Mesenchymal stem cell (in vitro differentiated cells and primary cell): ENCODE results near the gene ANXA6.
A peak's percentile ranks its signal among the peaks of the same experiment; 100 is the strongest.

Experiments
- DNase-seq: peaks from one replicate; pipeline ENCODE4 v3.0.0-alpha.2; 2013
- H2AFZ ChIP-seq: one replicate; pipeline ENCODE4 v1.6.1; 2013; ENCODE audit warnings: low read depth, mild to moderate bottlenecking, control low read depth, inconsistent platforms, low read length, moderate library complexity
- H2AK5ac ChIP-seq: 2 replicates; pipeline ENCODE4 v1.6.1; 2013; ENCODE audit warnings: low read length, moderate library complexity, mild to moderate bottlenecking, inconsistent platforms; ENCODE audit not compliant: severe bottlenecking
- H2BK120ac ChIP-seq: one replicate; pipeline ENCODE4 v1.6.1; 2013; ENCODE audit warnings: low read depth, mild to moderate bottlenecking, inconsistent platforms, low read length, moderate library complexity
- H2BK12ac ChIP-seq, 2 experiments: one replicate each; pipeline ENCODE4 v1.6.1; 2013; ENCODE audit warnings: inconsistent platforms in 2 of 2, low read length in 2 of 2, mild to moderate bottlenecking in 2 of 2, moderate library complexity in 2 of 2, control low read depth in 1 of 2
- H2BK15ac ChIP-seq: one replicate; pipeline ENCODE4 v1.6.1; 2013; ENCODE audit warnings: mild to moderate bottlenecking, low read depth, inconsistent platforms; ENCODE audit not compliant: poor library complexity, severe bottlenecking
- H2BK5ac ChIP-seq: 2 replicates; pipeline ENCODE4 v1.6.1; 2013; ENCODE audit warnings: low read depth, mild to moderate bottlenecking, low read length, control low read depth, inconsistent platforms; ENCODE audit not compliant: poor library complexity, severe bottlenecking
- H3K14ac ChIP-seq, 2 experiments: one replicate each; pipeline ENCODE4 v1.6.1; 2013; ENCODE audit warnings: inconsistent platforms in 2 of 2, low read length in 2 of 2, control low read depth in 1 of 2, mild to moderate bottlenecking in 1 of 2, moderate library complexity in 1 of 2
- H3K18ac ChIP-seq, 2 experiments: one replicate each; pipeline ENCODE4 v1.6.1; 2013; ENCODE audit warnings: inconsistent platforms in 2 of 2, low read length in 2 of 2, control low read depth in 1 of 2, low read depth in 1 of 2, mild to moderate bottlenecking in 1 of 2
- H3K23ac ChIP-seq, 2 experiments: one replicate each; pipeline ENCODE4 v1.6.1; 2013; ENCODE audit warnings: inconsistent platforms in 2 of 2, low read length in 2 of 2, mild to moderate bottlenecking in 2 of 2, moderate library complexity in 2 of 2, control low read depth in 1 of 2
- H3K27ac ChIP-seq: 2 replicates; pipeline ENCODE4 v1.5.1; 2013; ENCODE audit warnings: mild to moderate bottlenecking, moderate library complexity, low read length, control low read depth, inconsistent platforms; ENCODE audit not compliant: poor library complexity, severe bottlenecking
- H3K27me3 ChIP-seq, 2 experiments: 2 replicates each; pipeline versions ENCODE4 v1.6.1 to v1.7.0; 2013; ENCODE audit warnings: low read length in 2 of 2, mild to moderate bottlenecking in 2 of 2, moderate library complexity in 2 of 2, control low read depth in 1 of 2, inconsistent platforms in 1 of 2; ENCODE audit not compliant: control insufficient read depth in 1 of 2, insufficient read depth in 1 of 2
- H3K36me3 ChIP-seq, 2 experiments: 2 replicates each; pipeline versions ENCODE4 v1.6.1 to v1.7.0; 2013; ENCODE audit warnings: low read length in 2 of 2, control low read depth in 1 of 2, inconsistent platforms in 1 of 2, low read depth in 1 of 2, mild to moderate bottlenecking in 1 of 2; ENCODE audit not compliant: insufficient read depth in 2 of 2, control insufficient read depth in 1 of 2
- H3K4ac ChIP-seq, 2 experiments: one replicate each; pipeline ENCODE4 v1.6.1; 2013; ENCODE audit warnings: inconsistent platforms in 2 of 2, low read length in 2 of 2, mild to moderate bottlenecking in 2 of 2, moderate library complexity in 2 of 2, control low read depth in 1 of 2, low read depth in 1 of 2
- H3K4me1 ChIP-seq: 2 replicates; pipeline ENCODE4 v1.6.1; 2013; ENCODE audit warnings: low read depth, low read length, control low read depth; ENCODE audit not compliant: control insufficient read depth, insufficient read depth
- H3K4me2 ChIP-seq: 2 replicates; pipeline ENCODE4 v1.6.1; 2013; ENCODE audit warnings: low read length, mild to moderate bottlenecking, inconsistent platforms; ENCODE audit not compliant: poor library complexity, severe bottlenecking
- H3K4me3 ChIP-seq, 2 experiments: 2 replicates each; pipeline versions ENCODE4 v1.5.1 to v1.7.0; 2013; ENCODE audit warnings: low read length in 2 of 2, mild to moderate bottlenecking in 2 of 2, control low read depth in 1 of 2, low read depth in 1 of 2; ENCODE audit not compliant: insufficient read depth in 1 of 2
- H3K79me1 ChIP-seq: replicated peaks from 2 replicates; pipeline ENCODE4 v1.6.1; 2013; ENCODE audit warnings: mild to moderate bottlenecking, control low read depth, low read length, inconsistent platforms; ENCODE audit not compliant: poor library complexity, severe bottlenecking
- H3K9ac ChIP-seq: 2 replicates; pipeline ENCODE4 v1.7.0; 2013; ENCODE audit warnings: mild to moderate bottlenecking, low read length, moderate library complexity
- H3K9me3 ChIP-seq: 2 replicates; pipeline ENCODE4 v1.7.0; 2013; ENCODE audit warnings: mild to moderate bottlenecking, low read length; ENCODE audit not compliant: control insufficient read depth
- H4K8ac ChIP-seq: one replicate; pipeline ENCODE4 v1.6.1; 2013; ENCODE audit warnings: inconsistent platforms, mild to moderate bottlenecking, low read length, moderate library complexity
- H4K91ac ChIP-seq: one replicate; pipeline ENCODE4 v1.6.1; 2013; ENCODE audit warnings: mild to moderate bottlenecking, low read length, inconsistent platforms
- WGBS: methylation state at CpG from one replicate; pipeline ENCODE4 v1.1.7; 2013; ENCODE audit warnings: mixed read lengths; 5-methylcytosine and 5-hydroxymethylcytosine counted together

Gene ANXA6

DNA sequence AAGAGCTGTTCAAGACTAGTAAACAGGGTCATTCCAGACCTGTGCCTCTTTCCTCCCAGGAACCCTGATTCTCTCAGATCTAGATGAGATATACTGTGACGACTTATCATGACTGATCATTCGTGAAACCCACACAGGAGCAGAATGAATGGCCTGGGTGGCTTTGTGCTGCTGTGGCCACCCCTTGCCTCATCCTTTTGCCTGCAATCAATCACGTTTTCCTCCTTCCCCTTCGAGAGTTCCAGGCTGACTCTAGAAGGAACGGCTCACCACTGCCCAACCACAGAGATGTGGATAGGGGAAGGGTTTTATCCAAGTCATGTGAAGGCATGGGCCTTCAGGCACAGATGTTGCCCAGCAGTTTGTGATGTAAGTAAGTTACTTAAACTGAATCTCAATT is 5.8 kb downstream of the ANXA6 start:
- H2AFZ ChIP-seq = no peak overlapping the region
- H3K9ac ChIP-seq = peak overlapping the region; percentile 54
- H3K14ac ChIP-seq = peak overlapping the region in 1 of 2 experiments; percentile 64
- no peak overlapping the region for H4K91ac ChIP-seq
- peak; percentile 76 for DNase-seq
- H2BK5ac ChIP-seq = no peak overlapping the region
- H2BK12ac ChIP-seq = peak overlapping the region in 1 of 2 experiments; percentile 59
- peaks cover 38% of the 10 kb centered on the region for H3K4me1 ChIP-seq
- no peak overlapping the region for H3K4me2 ChIP-seq
- H3K4me3 ChIP-seq = no peak overlapping the region
- peak overlapping the region; percentile 34 for H2AK5ac ChIP-seq
- no peaks in the 10 kb centered on the region for H3K79me1 ChIP-seq
- no peak overlapping the region for H2BK15ac ChIP-seq
- peak overlapping the region; percentile 89 for H3K27ac ChIP-seq
- 83% methylated on average over 2 of the region's 5 CpGs for WGBS
- H3K27me3 ChIP-seq = no peaks in the 10 kb centered on the region
- no peak overlapping the region for H2BK120ac ChIP-seq
- H3K9me3 ChIP-seq = no peaks in the 10 kb centered on the region
- no peak overlapping the region for H3K18ac ChIP-seq
- H4K8ac ChIP-seq = no peak overlapping the region
- H3K36me3 ChIP-seq = peaks cover 13 to 26% of the 10 kb centered on the region in 2 experiments
- H3K23ac ChIP-seq = no peak overlapping the region
- H3K4ac ChIP-seq = peak overlapping the region; percentile 29 to 35

- Histone ChIP-seq H3K36me3 (peaks cover 19 to 31% of the 10 kb centered on the region in 2 experiments), H3K79me1 (peaks cover 2% of the 10 kb centered on the region), H2AK5ac (no peak overlapping the region), H2BK12ac (peak overlapping the region in 1 of 2 experiments; percentile 75), H3K4ac (peak overlapping the region; percentile 17 to 69), H2AFZ (no peak overlapping the region), H4K91ac (no peak overlapping the region), H3K9ac (peak overlapping the region; percentile 54), H3K23ac (peak overlapping the region in 1 of 2 experiments; percentile 48), H3K4me3 (peak overlapping the region in 1 of 2 experiments; percentile 53), H2BK5ac (no peak overlapping the region), H3K18ac (peak overlapping the region in 1 of 2 experiments; percentile 63), H3K4me2 (no peak overlapping the region), H2BK15ac (no peak overlapping the region), H3K9me3 (no peaks in the 10 kb centered on the region), H2BK120ac (no peak overlapping the region), H3K4me1 (peaks cover 37% of the 10 kb centered on the region), H3K27me3 (no peaks in the 10 kb centered on the region), H4K8ac (no peak overlapping the region), H3K27ac (peak overlapping the region; percentile 89), H3K14ac (peak overlapping the region in 1 of 2 experiments; percentile 79)
- WGBS = 64% methylated on average over 2 of the region's 2 CpGs
- no peak for DNase-seq
These were observed 6.3 kb downstream of the ANXA6 start for GRCh38 chr5:151151263-151151660.

DNA sequence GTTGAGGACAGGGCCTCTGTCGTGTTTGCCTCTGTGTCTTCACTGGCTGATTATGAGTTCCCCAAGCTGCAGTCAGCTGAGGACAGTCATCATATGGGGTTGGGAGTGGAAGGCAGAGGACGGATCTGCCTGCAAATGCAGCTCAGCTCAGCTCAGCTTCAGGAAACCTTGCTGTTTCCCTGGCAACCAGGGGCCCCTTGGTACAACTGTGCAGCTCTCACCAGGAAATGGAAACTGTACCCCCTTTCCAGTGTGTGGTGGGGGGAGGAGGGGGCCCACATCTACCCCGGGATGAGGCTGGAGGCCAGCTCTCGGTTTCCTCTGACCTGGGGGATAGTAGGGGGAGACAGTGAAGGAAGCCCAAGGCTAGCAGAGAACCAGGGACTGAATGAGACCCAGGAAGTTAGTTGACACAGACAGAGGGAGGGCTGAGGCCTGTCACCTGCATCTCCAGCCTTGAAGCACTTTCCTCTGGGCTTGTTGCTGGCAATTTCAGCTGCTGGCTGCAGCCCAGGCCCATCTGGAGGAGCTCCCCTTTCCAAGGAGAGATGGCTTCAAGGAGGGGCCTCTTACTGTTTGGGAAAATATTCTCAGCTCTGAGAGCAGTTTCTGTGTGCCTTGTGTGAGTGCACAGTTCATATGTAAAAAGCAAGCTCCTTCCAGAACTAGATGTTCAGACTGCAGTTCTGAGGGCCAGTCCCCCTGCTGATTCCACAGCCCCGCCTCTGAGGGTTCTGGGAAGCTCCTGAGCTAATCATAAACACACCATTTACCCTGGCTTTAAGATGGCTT is 6.9 kb downstream of the ANXA6 start:
- Histone ChIP-seq H2BK12ac (peak overlapping the region; percentile 14 to 92), H2BK120ac (peak overlapping the region; percentile 12), H2BK15ac (no peak overlapping the region), H3K23ac (no peak overlapping the region), H2BK5ac (no peak overlapping the region), H3K36me3 (peaks cover 25 to 37% of the 10 kb centered on the region in 2 experiments), H3K4me2 (peak overlapping the region; percentile 54), H3K79me1 (peaks cover 8% of the 10 kb centered on the region), H3K9ac (peak overlapping the region; percentile 54), H3K18ac (peak overlapping the region; percentile 45 to 89), H3K4ac (peak overlapping the region in 1 of 2 experiments; percentile 77), H2AFZ (no peak overlapping the region), H3K4me3 (peak overlapping the region in 1 of 2 experiments; percentile 53), H4K8ac (no peak overlapping the region), H3K27ac (peak overlapping the region; percentile 89), H3K27me3 (no peaks in the 10 kb centered on the region), H3K9me3 (no peaks in the 10 kb centered on the region), H3K14ac (no peak overlapping the region), H3K4me1 (peaks cover 34% of the 10 kb centered on the region), H2AK5ac (peak overlapping the region; percentile 49), H4K91ac (peak overlapping the region; percentile 19)
- 17% methylated on average over 5 of the region's 5 CpGs for WGBS
- DNase-seq = peak; percentile 85

- Histone ChIP-seq H3K9me3 (no peaks in the 10 kb centered on the region), H2BK5ac (no peak overlapping the region), H2AFZ (no peak overlapping the region), H4K8ac (no peak overlapping the region), H3K18ac (peak overlapping the region in 1 of 2 experiments; percentile 46), H3K27ac (no peak overlapping the region), H2BK15ac (no peak overlapping the region), H3K23ac (no peak overlapping the region), H2AK5ac (no peak overlapping the region), H3K4me1 (peaks cover 26% of the 10 kb centered on the region), H4K91ac (no peak overlapping the region), H3K4me3 (no peak overlapping the region), H3K27me3 (no peaks in the 10 kb centered on the region), H3K36me3 (peaks cover 44 to 52% of the 10 kb centered on the region in 2 experiments), H3K79me1 (peaks cover 17% of the 10 kb centered on the region), H2BK12ac (no peak overlapping the region), H3K4ac (no peak overlapping the region), H3K14ac (peak overlapping the region in 1 of 2 experiments; percentile 76), H3K4me2 (no peak overlapping the region), H2BK120ac (no peak overlapping the region), H3K9ac (no peak overlapping the region)
- no peak for DNase-seq
- WGBS = 84% methylated on average over 7 of the region's 7 CpGs
These were observed 9.0 kb downstream of the ANXA6 start for GRCh38 chr5:151148583-151148982.
